ENCODE measurements around the gene ENTR1. TPM values are rescaled to one million over a fixed set of nuclear protein-coding genes. Genes with fewer than 3 reads are reported as not detected.
"Not testable (repeated sequence)": the region's sequence is repeated elsewhere in the genome, so short reads cannot be mapped to it uniquely, and the experiment has no call there.

ENTR1 gene
- total RNA-seq, 1 donor from 2014 or later, result 22.8 TPM

DNA sequence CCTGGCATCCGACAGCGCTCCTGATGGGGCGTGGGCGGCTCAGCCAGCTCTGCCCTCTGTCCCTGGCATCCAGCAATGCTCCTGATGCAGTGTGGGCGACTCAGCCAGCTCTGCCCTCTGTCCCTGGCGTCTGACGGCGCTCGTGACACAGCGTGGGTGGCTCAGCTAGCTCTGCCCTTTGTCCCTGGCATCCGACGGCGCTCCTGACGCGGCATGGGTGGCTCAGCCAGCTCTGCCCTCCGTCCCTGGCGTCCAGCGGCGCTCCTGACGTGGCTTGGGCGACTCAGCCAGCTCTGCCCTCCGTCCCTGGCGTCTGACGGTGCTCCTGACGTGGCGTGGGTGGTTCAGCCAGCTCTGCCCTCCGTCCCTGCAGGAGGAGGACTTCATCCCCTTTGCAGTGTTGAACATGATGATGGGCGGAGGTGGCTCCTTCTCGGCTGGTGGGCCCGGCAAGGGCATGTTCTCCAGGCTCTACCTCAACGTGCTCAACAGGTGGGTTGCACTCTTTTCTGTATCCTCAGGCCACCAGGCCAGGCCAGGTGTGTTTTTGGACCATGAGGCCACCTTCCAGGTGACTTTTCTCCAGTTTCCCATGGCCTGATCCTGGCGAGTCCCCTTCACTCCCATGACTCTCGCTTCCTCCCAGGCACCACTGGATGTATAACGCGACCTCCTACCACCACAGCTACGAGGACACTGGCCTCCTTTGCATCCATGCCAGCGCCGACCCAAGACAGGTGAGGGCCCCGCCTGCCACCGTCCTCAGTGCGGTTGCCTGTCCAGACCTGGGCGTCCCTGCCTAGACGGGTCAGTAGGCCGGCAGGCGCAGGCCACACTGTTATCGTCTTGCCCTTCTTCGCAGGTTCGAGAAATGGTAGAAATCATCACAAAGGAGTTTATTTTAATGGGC lies 8.0 kb upstream of the ENTR1 start:
- ATAC-seq, result no peak

- ATAC-seq, result no peak
Observed at GRCh38 chr9:136416914-136417313, 6.5 kb upstream of the ENTR1 start.

DNA sequence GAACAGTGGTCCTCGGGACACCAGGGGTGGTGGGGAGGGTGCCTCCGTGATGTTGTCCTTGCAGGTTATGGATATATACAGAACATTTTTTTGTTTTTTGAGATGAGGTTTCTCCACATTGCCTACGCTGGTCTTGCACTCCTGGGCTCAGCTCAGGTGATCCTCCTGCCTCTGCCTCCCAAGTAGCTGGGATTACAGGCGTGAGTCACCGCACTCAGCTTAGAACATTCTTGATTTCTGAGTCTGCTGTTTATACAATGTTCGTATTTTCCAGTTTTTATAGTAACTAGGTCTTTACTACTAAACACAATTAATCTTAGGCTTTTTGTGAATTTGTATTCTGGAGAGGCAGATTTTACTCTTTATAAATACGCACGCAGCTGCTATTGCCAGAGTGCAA lies 6.0 kb upstream of the ENTR1 start:
- ATAC-seq, result no peak

DNA sequence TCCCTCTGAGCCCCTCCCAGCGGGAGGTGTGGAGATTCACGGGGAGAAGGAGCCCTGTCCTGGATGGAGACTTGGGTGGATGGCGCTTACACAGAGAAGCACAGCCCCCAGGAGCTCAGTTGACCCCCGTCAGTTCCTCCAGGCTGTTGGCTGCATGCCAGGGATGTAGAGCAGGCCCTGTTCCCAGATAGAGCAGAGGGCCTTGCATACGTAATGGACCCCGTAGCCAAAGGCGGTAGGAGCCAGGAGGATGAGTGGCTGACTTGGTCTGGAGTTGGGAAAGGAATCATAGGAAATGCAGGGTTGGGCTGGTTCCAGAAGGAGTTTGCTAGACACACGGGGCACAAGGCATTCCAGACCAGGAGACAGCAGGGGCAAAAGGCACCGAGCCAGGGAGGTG lies 2.5 kb upstream of the ENTR1 start:
- ATAC-seq, result no peak

GRCh38 chr9:136411378-136411777 lies 964 bp upstream of the ENTR1 start:
- no peak for ATAC-seq

DNA sequence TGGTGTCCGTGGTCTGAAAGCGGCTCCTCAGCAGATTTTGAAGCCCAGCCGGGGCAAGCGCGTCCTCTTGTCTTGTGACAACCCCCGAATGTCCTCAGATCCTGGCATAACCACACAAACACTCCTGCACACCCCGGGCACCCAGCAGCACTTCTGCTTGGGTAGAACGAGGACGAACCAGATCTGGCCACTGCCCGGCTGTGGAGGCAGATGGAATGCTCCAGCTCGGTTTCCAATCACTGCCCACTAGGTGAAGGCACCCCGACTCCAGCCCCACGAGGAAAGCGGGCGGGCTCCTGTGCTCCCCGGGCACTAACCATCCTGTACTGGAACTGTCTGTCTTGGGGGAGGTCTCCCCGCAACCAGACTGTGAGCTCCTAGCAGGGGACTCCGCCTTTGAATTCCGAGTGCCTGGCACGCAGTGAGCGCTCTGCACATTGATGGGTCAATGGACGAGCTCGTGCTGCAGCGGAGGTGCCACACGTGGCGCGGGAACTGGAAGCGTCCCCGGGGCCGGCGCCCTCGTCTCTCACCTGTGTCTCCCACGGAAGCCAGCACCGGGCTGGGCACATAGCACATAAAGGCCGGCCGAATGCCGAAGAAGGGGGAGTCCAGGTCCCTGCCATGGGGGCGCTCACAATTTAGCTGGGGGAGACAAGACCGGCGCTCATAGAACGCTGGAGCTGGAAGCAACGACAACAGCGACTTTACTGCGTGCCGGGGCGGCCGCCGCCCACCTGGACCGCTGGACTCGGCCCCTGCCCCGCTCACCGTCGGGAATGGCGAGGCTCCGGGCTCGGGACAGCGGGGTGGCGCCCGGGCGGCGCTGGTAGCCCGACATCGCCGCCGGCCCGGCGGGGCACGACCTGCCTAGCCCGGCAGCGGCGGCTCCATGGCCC lies 608 bp downstream of the ENTR1 start:
- ATAC-seq, result peak; percentile 30

- no peak for ATAC-seq
Observed at GRCh38 chr9:136407911-136408310, 2.5 kb downstream of the ENTR1 start.

DNA sequence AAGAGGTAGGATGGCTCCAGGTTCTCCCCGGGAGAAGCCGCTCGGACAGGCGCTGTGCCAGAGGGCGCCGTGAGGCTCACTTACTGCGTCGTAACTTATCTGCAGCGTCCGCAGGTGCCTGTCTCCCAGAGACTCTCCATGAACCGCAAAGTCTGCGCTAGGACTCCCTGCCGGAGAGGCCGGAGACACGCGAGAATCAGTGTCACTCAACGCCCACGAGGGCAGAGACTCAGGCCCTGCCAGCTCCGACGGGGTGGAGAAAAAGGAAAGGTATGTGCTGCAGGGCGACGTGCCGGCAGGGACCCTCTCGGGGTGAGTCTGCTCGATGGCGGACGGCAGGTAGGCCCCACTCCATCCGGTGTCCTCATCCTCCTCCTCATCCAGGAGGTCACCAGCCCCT lies 3.4 kb downstream of the ENTR1 start:
- not testable (repeated sequence) for ATAC-seq

- ATAC-seq, result not testable (repeated sequence)
Observed at GRCh38 chr9:136405904-136406303, 4.5 kb downstream of the ENTR1 start.

- no peak for ATAC-seq
Observed at GRCh38 chr9:136405481-136405880, 4.9 kb downstream of the ENTR1 start.

DNA sequence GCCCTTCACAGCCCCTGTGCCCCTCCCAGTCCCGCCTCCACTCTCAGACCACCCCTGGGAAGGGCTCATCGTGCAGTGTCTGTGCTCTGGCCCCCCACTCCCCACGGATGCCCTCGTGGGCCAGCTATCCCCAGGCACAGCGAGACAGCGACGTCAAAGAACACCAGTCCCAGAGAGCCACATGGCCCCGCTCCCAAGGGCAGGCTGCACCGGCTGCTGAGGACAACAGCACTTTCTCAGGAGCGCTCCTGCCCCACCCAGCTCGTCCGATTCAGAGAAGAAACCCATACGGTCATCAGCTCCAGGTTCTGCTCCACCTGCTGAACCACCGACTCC lies 5.6 kb downstream of the ENTR1 start:
- ATAC-seq, result no peak

- no peak for ATAC-seq
Observed at GRCh38 chr9:136403915-136404800, 6.3 kb downstream of the ENTR1 start.

DNA sequence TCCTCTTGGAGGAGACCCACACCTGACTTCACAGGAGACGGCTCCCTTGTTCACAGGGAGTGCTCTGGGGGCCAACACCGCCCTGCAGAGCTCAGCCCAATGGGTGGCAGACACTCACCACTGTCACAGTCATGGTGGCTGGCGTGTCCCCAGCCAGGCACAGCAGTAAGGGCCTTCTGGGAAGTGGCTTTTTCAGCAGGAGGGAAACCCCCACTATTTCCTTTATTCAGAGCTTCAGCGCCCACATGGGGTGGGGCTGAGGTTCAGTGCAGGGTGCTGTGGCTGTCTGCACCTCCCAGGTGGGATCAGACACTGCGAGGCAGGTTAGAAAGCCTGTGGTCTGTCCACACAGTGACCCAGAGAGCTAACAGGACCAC lies 6.9 kb downstream of the ENTR1 start:
- ATAC-seq, result peak; percentile 7

DNA sequence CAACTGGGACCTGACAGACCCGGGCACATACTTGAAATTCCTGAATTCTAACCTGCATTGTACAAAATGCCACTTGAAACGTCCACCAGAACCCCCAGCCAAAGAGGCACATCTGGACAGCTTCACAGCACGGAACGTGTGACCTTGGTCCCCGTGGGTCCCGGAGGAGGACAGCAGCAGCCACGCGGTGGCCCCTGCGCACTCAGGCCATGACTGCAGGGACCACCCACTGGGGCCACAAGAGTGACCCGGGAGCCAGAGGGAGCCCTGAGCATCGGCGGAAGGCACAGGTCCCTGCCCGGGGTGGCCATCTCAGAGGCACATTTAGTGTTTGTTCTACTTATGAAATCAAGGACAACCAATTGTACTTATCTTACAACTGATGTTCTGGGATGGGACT lies 8.3 kb downstream of the ENTR1 start:
- no peak for ATAC-seq

- no peak for ATAC-seq
Observed at GRCh38 chr9:136401173-136401922, 9.1 kb downstream of the ENTR1 start.

DNA sequence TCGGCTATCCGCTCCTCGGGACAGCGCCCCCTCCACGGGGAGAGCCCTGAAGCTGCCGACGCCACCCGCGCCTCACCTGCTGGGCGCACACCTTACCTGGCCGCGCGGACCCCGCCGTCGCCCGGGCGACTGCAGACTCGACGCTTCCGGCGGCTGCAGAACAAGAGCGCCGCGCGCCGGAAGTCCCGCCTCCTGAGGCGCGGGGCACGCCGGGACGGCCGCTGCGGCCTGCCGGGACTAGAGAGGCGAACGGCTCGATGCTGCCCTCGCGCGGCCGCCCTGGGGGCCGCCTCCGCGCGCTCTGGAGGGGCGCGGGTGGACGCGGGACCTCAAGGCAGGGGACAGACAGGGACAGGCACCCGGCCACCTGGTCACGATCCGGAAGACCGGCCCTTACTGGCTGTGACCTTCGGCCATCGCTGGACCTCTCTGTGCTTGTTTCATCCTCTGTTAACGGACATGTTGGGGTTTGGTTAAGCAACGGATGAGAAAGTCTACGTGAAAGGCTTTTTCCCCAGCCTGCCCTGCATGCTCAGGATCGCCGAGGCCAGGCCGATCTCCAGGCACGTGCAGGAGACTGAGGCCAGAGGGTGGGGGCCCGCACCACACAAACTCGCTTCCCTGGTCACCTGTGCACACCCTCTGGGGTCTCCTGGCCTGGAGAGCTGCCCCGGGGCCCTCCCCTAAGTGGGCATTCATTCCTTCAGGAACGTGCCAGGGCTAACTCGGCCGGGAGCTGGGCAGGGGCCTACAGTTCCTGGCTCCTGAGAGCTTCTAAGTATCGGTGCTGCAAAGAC lies 10.2 kb downstream of the ENTR1 start, which contains the start of gene SNAPC4:
Gene SNAPC4, minus strand, starts transcription at position 133 of the 797 bp plus-strand sequence. CDS start 1,742 bp downstream, outside the sequence.
- ATAC-seq, result peak; percentile 84

DNA sequence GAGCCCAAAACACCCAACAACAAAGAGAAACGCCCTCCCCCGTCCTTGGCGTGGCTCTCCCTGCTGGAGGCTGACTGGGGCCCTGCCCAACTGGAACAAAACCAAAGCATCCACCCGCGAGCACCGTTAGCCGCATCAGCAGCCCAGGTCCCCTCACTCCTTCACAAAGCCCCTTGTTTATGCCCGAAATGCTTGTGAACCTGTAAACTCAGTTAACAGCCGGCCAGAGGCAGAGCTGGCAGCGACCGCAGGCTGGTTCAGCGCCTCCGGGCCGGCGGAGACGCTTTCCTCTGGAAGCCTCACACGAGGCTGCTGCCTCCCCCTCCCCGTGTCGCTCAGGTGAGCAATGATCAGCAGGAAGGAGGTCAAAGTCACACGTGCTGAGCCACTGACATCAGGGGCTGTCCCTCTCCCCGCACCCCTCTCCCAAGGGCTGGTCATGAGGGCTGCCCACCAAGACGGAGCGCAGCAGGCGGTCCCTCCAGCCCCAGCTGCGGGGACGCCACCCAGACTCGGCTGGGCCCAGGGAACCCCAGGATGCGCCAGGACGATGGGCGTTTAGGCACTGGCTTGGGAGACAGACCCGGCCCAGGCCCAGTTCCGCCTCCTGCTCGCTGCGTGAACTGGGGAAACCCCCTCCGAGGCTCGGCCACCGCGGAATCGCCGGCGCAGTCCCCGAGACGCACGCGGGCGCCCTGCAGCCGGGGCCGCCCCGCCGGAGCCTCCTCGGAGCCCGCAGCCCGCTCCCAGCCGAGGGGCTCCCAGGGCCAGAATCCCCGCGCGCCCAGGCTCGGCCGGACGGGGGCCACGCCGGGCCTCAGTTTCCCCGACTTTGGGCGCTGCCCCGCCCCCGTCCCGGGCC lies 11.0 kb downstream of the ENTR1 start:
- ATAC-seq, result peak; percentile 23

DNA sequence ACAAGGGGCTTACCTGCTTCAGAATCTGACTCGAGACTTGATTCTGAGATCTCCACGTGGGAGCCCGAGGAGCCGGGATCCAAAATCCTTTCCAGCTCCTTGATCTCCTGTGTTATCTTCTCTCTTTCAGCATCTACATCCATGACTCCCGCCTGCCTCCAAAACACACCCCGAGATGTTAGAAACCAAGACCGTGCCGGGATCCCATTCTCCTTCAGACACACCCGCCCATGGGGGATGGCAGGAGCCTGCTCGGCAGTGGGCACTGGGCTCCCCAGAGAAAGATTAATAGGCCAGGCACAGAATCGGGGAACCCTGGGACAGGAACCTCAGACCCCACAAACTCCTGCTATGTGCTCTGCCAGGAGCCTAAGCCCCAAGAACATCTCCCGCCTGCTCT lies 12.1 kb downstream of the ENTR1 start:
- no peak for ATAC-seq

GRCh38 chr9:136397643-136398042 lies 12.8 kb downstream of the ENTR1 start:
- ATAC-seq, result no peak

- ATAC-seq, result no peak
Observed at GRCh38 chr9:136396219-136396515, 14.2 kb downstream of the ENTR1 start.
